Neuronal stem cell (in vitro differentiated cells): ENCODE data around the gene CDC34.

Experiments used
- DNase-seq: peaks from one replicate; pipeline ENCODE4 v3.0.0-alpha.2; 2013; ENCODE audit warnings: low spot score
- H2AFZ ChIP-seq: one replicate; pipeline ENCODE4 v1.6.1; 2013; ENCODE audit warnings: mild to moderate bottlenecking, low read length, inconsistent platforms
- H2AK5ac ChIP-seq: 2 replicates; pipeline ENCODE4 v1.6.1; 2013; ENCODE audit warnings: low read depth, mild to moderate bottlenecking, inconsistent platforms, low read length, moderate library complexity, mixed read lengths
- H2BK120ac ChIP-seq: 2 replicates; pipeline ENCODE4 v1.6.1; 2013; ENCODE audit warnings: low read depth, mild to moderate bottlenecking, inconsistent platforms, low read length, moderate library complexity, mixed read lengths
- H2BK12ac ChIP-seq: one replicate; pipeline ENCODE4 v1.6.1; 2013; ENCODE audit warnings: low read length, inconsistent platforms
- H2BK15ac ChIP-seq: 2 replicates; pipeline ENCODE4 v1.6.1; 2013; ENCODE audit warnings: mild to moderate bottlenecking, low read length, inconsistent platforms, mixed read lengths
- H2BK5ac ChIP-seq: one replicate; pipeline ENCODE4 v1.6.1; 2013; ENCODE audit warnings: inconsistent platforms, mild to moderate bottlenecking, low read length, moderate library complexity
- H3K14ac ChIP-seq: one replicate; pipeline ENCODE4 v1.6.1; 2013; ENCODE audit warnings: low read length, inconsistent platforms
- H3K18ac ChIP-seq: 2 replicates; pipeline ENCODE4 v1.6.1; 2013; ENCODE audit warnings: low read length, inconsistent platforms
- H3K23ac ChIP-seq: 2 replicates; pipeline ENCODE4 v1.6.1; 2013; ENCODE audit warnings: low read depth, mild to moderate bottlenecking, mixed read lengths, low read length, inconsistent platforms; ENCODE audit not compliant: poor library complexity
- H3K27ac ChIP-seq: replicated peaks from 3 replicates; pipeline ENCODE4 v1.5.1; 2013; ENCODE audit warnings: low read length, inconsistent platforms
- H3K27me3 ChIP-seq, 3 experiments: 2 replicates each; pipeline ENCODE4 v1.6.1; 2013; ENCODE audit warnings: low read length in 3 of 3, mild to moderate bottlenecking in 2 of 3, inconsistent platforms in 1 of 3, low read depth in 1 of 3, mixed read lengths in 1 of 3, moderate library complexity in 1 of 3; ENCODE audit not compliant: control insufficient read depth in 3 of 3, insufficient read depth in 3 of 3
- H3K36me3 ChIP-seq, 2 donors: replicated peaks in 1 of 2; 2 replicates each; pipeline ENCODE4 v1.6.1; 2013; ENCODE audit warnings: low read length in 2 of 2; ENCODE audit not compliant: control insufficient read depth in 2 of 2, insufficient read depth in 2 of 2
- H3K4ac ChIP-seq: 2 replicates; pipeline ENCODE4 v1.6.1; 2013; ENCODE audit warnings: inconsistent platforms, mild to moderate bottlenecking, low read length, moderate library complexity
- H3K4me1 ChIP-seq, 2 donors: 1 replicate in 1 of 2; 2 replicates in 1 of 2; pipeline ENCODE4 v1.6.1; 2013; ENCODE audit warnings: low read length in 2 of 2, low read depth in 1 of 2; ENCODE audit not compliant: control insufficient read depth in 2 of 2, insufficient read depth in 1 of 2
- H3K4me2 ChIP-seq: one replicate; pipeline ENCODE4 v1.6.1; 2013; ENCODE audit warnings: mild to moderate bottlenecking, low read length, inconsistent platforms; ENCODE audit not compliant: insufficient read depth, poor library complexity, severe bottlenecking
- H3K4me3 ChIP-seq, 2 donors: 2 replicates each; pipeline ENCODE4 v1.5.1; 2013; ENCODE audit warnings: low read length in 2 of 2, mild to moderate bottlenecking in 2 of 2, inconsistent platforms in 1 of 2, moderate library complexity in 1 of 2
- H3K79me1 ChIP-seq: one replicate; pipeline ENCODE4 v1.6.1; 2013; ENCODE audit warnings: low read depth, mild to moderate bottlenecking, inconsistent platforms, low read length, moderate library complexity
- H3K9ac ChIP-seq: one replicate; pipeline ENCODE4 v1.6.1; 2013; ENCODE audit warnings: mild to moderate bottlenecking, low read depth, low read length, inconsistent platforms; ENCODE audit not compliant: poor library complexity
- H3K9me3 ChIP-seq, 2 donors: replicated peaks in 1 of 2; 2 replicates each; pipeline versions ENCODE3 to v1.6.1; 2013; ENCODE audit warnings: low read length in 2 of 2, mild to moderate bottlenecking in 2 of 2, inconsistent platforms in 1 of 2, low read depth in 1 of 2, mixed read lengths in 1 of 2, moderate library complexity in 1 of 2; ENCODE audit not compliant: control insufficient read depth in 2 of 2, insufficient read depth in 1 of 2
- H4K8ac ChIP-seq: one replicate; pipeline ENCODE4 v1.6.1; 2013; ENCODE audit warnings: low read depth, mild to moderate bottlenecking, inconsistent platforms, low read length, moderate library complexity
- H4K91ac ChIP-seq: one replicate; pipeline ENCODE4 v1.6.1; 2013; ENCODE audit warnings: low read length, low read depth, mild to moderate bottlenecking, inconsistent platforms; ENCODE audit not compliant: poor library complexity
- WGBS, 2 donors: extraction: QIAGEN DNeasy Blood & Tissue Kit; methylation state at CpG; one replicate each; pipeline ENCODE4 v1.1.7; 2013; ENCODE audit warnings: missing lambda C conversion rate in 2 of 2, mixed read lengths in 1 of 2; ENCODE audit not compliant: insufficient read length in 2 of 2, insufficient replicate concordance in 1 of 2; ENCODE audit errors: extremely low coverage in 2 of 2; 5-methylcytosine and 5-hydroxymethylcytosine counted together

Gene CDC34

DNA sequence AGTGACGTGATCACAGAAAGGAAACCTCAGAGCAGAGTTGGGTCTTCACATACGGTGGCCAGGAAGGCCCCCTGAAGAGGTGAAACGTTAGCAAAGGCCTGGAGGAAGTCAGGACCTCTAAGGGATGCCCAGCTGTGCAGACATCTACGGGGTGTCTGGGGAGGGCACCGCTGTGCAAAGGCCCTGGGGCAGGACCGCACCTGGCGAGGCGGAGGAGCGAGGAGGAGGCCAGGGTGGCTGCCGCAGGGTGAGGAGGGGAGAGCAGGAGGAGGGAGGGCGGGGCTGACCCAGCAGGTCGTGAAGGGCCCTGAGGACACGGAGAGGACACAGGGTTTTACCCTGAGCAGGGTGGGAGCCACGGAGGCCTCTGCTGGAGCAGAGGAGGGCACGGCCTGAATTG, 47.1 kb upstream of the CDC34 start:
- peaks cover 0 to 5% of the 10 kb centered on the region in 2 donors for H3K9me3 ChIP-seq
- H4K91ac ChIP-seq, result no peak overlapping the region
- H2BK5ac ChIP-seq, result peak overlapping the region; percentile 57
- H3K18ac ChIP-seq, result peak overlapping the region; percentile 97
- no peak overlapping the region for H3K27ac ChIP-seq
- WGBS, 2 donors, result no CpG with 5 or more reads among the region's 15 CpGs
- H2BK15ac ChIP-seq, result peak overlapping the region; percentile 13
- no peak overlapping the region for H3K4me3 ChIP-seq
- no peak overlapping the region for H4K8ac ChIP-seq
- DNase-seq, result no peak
- peak overlapping the region; percentile 87 for H2BK12ac ChIP-seq
- no peak overlapping the region for H3K14ac ChIP-seq
- H2AK5ac ChIP-seq, result peak overlapping the region; percentile 64
- H3K36me3 ChIP-seq, result no peaks in the 10 kb centered on the region
- no peaks in the 10 kb centered on the region for H3K27me3 ChIP-seq
- no peak overlapping the region for H3K4ac ChIP-seq
- H3K23ac ChIP-seq, result no peak overlapping the region
- no peak overlapping the region for H3K4me2 ChIP-seq
- H3K9ac ChIP-seq, result peak overlapping the region; percentile 66
- H2AFZ ChIP-seq, result no peak overlapping the region
- H3K4me1 ChIP-seq, result peaks cover 18 to 20% of the 10 kb centered on the region in 2 donors
- peak overlapping the region; percentile 33 for H2BK120ac ChIP-seq
- H3K79me1 ChIP-seq, result peaks cover 3% of the 10 kb centered on the region

DNA sequence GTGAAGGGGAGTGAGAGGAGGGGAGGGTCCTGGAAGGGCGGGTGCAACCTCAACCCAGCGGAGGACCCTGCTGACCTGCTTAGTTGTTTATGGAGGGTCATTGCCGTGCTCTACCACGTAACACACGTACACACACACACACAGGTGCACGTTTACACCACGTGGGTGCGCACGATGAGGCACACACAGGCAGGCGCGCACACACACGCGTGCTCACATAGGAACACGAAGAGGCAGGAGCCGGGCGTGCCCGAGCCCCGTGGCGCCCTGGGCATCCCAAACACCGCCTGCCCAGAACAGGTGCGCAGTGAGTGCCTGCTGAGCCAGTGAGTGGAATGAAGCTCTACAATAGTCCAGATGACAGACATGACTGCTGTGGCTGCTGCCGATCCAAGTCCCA, 46.5 kb upstream of the CDC34 start:
- peak overlapping the region; percentile 97 for H3K18ac ChIP-seq
- peak overlapping the region; percentile 13 for H2BK15ac ChIP-seq
- H3K4me1 ChIP-seq, result peaks cover 15 to 22% of the 10 kb centered on the region in 2 donors
- peak overlapping the region; percentile 33 for H2BK120ac ChIP-seq
- H3K4ac ChIP-seq, result peak overlapping the region; percentile 54
- peak overlapping the region; percentile 32 for H3K4me2 ChIP-seq
- H3K27me3 ChIP-seq, result no peaks in the 10 kb centered on the region
- peak overlapping the region; percentile 38 for H3K23ac ChIP-seq
- peak overlapping the region; percentile 100 for H4K91ac ChIP-seq
- H3K9me3 ChIP-seq, result peaks cover 0 to 4% of the 10 kb centered on the region in 2 donors
- no peaks in the 10 kb centered on the region for H3K36me3 ChIP-seq
- H2BK5ac ChIP-seq, result peak overlapping the region; percentile 57
- peak overlapping the region; percentile 64 for H2AK5ac ChIP-seq
- no peak overlapping the region for H3K4me3 ChIP-seq
- H3K9ac ChIP-seq, result peak overlapping the region; percentile 79
- peaks cover 4% of the 10 kb centered on the region for H3K79me1 ChIP-seq
- H2BK12ac ChIP-seq, result peak overlapping the region; percentile 87
- WGBS, 2 donors, result no CpG with 5 or more reads among the region's 22 CpGs
- peak overlapping the region; percentile 96 for H3K27ac ChIP-seq
- H2AFZ ChIP-seq, result no peak overlapping the region
- DNase-seq, result no peak
- H3K14ac ChIP-seq, result peak overlapping the region; percentile 79
- peak overlapping the region; percentile 68 for H4K8ac ChIP-seq

DNA sequence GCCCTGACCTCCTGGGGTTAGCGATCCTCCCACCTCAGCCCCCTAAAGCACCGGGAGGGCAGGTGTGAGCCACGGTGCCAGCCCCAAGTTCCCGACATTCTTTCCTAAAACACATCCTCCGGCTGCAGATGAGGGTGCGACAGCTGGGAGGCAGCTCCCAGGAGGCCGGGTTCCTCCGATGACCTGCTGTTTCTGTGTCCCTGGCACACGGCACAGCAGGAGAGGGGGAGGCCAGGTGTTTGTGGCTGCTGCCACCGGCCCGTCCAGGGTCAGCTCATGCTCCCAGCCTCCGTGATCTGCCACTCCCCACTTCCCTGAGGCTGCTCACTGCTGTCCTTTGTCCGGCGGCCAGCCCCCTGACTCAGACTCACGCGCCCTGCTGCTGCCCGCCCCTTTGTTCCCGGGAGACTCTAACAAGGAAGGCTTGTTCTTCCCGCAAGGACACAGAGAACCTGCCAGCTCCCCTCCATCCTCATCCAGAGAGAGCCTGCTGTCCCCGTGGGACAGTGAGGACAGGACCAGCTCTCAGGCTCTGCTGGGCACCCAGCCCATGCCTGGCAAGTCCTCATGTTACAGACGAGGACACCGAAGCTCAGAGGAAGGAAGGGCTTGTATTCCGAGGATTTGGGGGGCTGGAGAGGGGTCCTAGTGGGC, 45.9 kb upstream of the CDC34 start:
- peak overlapping the region; percentile 79 for H3K9ac ChIP-seq
- peak overlapping the region; percentile 100 for H4K91ac ChIP-seq
- H3K4me1 ChIP-seq, result peaks cover 15 to 21% of the 10 kb centered on the region in 2 donors
- H3K23ac ChIP-seq, result peak overlapping the region; percentile 87
- H2BK12ac ChIP-seq, result peak overlapping the region; percentile 99
- WGBS, 2 donors, result no CpG with 5 or more reads among the region's 23 CpGs
- no peaks in the 10 kb centered on the region for H3K27me3 ChIP-seq
- peaks cover 0 to 4% of the 10 kb centered on the region in 2 donors for H3K9me3 ChIP-seq
- peak overlapping the region; percentile 13 for H2BK15ac ChIP-seq
- peak overlapping the region; percentile 56 for H2BK120ac ChIP-seq
- peak overlapping the region; percentile 97 for H3K18ac ChIP-seq
- H2BK5ac ChIP-seq, result peak overlapping the region; percentile 57
- DNase-seq, result peak; percentile 75
- peak overlapping the region; percentile 97 for H2AK5ac ChIP-seq
- peaks cover 4% of the 10 kb centered on the region for H3K79me1 ChIP-seq
- peak overlapping the region; percentile 99 for H3K4ac ChIP-seq
- no peaks in the 10 kb centered on the region for H3K36me3 ChIP-seq
- peak overlapping the region; percentile 26 for H3K14ac ChIP-seq
- peak overlapping the region; percentile 83 for H2AFZ ChIP-seq
- H4K8ac ChIP-seq, result peak overlapping the region; percentile 68
- H3K4me2 ChIP-seq, result peak overlapping the region; percentile 32
- H3K4me3 ChIP-seq, result peak overlapping the region in 1 of 2 donors; percentile 15
- peak overlapping the region; percentile 96 for H3K27ac ChIP-seq
